Nephron progenitor cell (in vitro differentiated cells): Measurements from ENCODE around the gene TNRC6B.

Experiments used
- DNase-seq: peaks from one replicate; pipeline ENCODE4 v3.0.0; 2021
- H3K27ac Mint-ChIP-seq: 2 replicates; pipeline ENCODE4 v1.8.0; 2021; ENCODE audit warnings: mild to moderate bottlenecking, moderate library complexity, mixed read lengths
- H3K27me3 Mint-ChIP-seq: 2 replicates; pipeline ENCODE4 v1.8.0; 2021; ENCODE audit warnings: mild to moderate bottlenecking, low read depth, mixed read lengths; ENCODE audit not compliant: poor library complexity
- H3K36me3 Mint-ChIP-seq: 2 replicates; pipeline ENCODE4 v1.8.0; 2021; ENCODE audit warnings: low read depth, mixed read lengths
- H3K4me1 Mint-ChIP-seq: 2 replicates; pipeline ENCODE4 v1.8.0; 2021; ENCODE audit warnings: mixed read lengths
- H3K4me3 Mint-ChIP-seq: 2 replicates; pipeline ENCODE4 v1.8.0; 2021; ENCODE audit warnings: mild to moderate bottlenecking, moderate library complexity, mixed read lengths
- H3K9me3 Mint-ChIP-seq: 2 replicates; pipeline ENCODE4 v1.8.0; 2021; ENCODE audit warnings: mild to moderate bottlenecking, moderate library complexity, mixed read lengths
- TF ChIP-seq, protein P1 (sequence below): fragments of 200-600 bp; sonication (generic); IDR thresholded peaks from 2 replicates; pipeline ENCODE4 v1.5.0; 2021; ENCODE audit warnings: antibody characterized with exemption

TNRC6B gene

GRCh38 chr22:40361100-40361499 is 183.4 kb downstream of the TNRC6B start:
- Mint-ChIP-seq H3K9me3 (no peaks in the 10 kb centered on the region), H3K4me1 (no peaks in the 10 kb centered on the region), H3K36me3 (peaks cover 84% of the 10 kb centered on the region), H3K27me3 (peaks cover 3% of the 10 kb centered on the region), H3K4me3 (no peak overlapping the region), H3K27ac (no peak overlapping the region)
- no peak for DNase-seq
- TF ChIP-seq, protein P1, sequence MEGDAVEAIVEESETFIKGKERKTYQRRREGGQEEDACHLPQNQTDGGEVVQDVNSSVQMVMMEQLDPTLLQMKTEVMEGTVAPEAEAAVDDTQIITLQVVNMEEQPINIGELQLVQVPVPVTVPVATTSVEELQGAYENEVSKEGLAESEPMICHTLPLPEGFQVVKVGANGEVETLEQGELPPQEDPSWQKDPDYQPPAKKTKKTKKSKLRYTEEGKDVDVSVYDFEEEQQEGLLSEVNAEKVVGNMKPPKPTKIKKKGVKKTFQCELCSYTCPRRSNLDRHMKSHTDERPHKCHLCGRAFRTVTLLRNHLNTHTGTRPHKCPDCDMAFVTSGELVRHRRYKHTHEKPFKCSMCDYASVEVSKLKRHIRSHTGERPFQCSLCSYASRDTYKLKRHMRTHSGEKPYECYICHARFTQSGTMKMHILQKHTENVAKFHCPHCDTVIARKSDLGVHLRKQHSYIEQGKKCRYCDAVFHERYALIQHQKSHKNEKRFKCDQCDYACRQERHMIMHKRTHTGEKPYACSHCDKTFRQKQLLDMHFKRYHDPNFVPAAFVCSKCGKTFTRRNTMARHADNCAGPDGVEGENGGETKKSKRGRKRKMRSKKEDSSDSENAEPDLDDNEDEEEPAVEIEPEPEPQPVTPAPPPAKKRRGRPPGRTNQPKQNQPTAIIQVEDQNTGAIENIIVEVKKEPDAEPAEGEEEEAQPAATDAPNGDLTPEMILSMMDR: no peak

GRCh38 chr22:40363059-40363458 is 185.3 kb downstream of the TNRC6B start:
- H3K27me3 Mint-ChIP-seq: peaks cover 3% of the 10 kb centered on the region
- H3K4me1 Mint-ChIP-seq: no peaks in the 10 kb centered on the region

DNA sequence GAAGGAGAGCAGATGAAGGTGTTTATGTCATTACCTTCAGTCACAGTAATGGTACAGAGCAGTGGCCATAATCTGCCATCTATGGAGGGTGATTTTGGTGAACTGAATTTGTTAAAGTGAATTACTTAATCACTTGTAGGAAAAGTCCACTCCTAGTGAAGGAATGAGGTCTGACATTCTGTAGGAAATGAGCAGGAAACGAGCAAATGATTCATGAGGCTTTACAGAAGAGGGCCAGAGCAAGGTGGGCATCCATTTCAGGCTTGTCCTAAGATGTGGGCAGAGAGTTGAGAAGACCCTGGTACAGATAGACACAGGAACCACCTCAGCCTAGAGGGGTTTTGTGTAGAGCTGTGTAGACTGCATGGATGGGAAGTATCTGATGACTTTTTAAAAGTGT is 186.7 kb downstream of the TNRC6B start:
- TF ChIP-seq, protein P1: no peak
- Mint-ChIP-seq H3K27ac (peak overlapping the region; percentile 57), H3K4me1 (no peaks in the 10 kb centered on the region), H3K4me3 (no peak overlapping the region), H3K9me3 (no peaks in the 10 kb centered on the region), H3K27me3 (peaks cover 3% of the 10 kb centered on the region), H3K36me3 (peaks cover 85% of the 10 kb centered on the region)
- no peak for DNase-seq

More at GRCh38 chr22:40363059-40363458, 185.3 kb downstream of the TNRC6B start:
- no peak for DNase-seq
- TF ChIP-seq, protein P1: no peak
- Mint-ChIP-seq H3K4me3 (no peak overlapping the region), H3K36me3 (peaks cover 89% of the 10 kb centered on the region), H3K9me3 (no peaks in the 10 kb centered on the region), H3K27ac (no peak overlapping the region)

DNA sequence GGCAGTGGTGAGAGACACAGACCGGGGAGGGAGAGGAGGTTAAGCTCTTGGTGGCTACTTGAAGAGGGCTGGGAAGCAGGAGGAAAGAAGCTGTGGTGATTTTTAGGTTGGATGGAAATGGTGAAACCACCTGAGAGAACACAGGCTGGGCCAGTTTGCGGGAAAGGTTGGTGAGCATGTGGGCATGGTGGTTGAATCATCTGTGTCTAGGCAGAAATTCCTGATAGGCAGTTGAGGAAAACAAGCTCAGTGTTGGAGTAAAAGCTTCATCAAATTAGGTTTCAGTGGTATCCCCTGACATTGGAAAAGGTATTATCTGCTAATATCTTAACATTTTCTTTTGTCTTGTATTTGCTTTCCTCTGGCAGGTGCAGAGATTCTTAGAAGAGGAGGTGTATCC is 188.3 kb downstream of the TNRC6B start:
- H3K9me3 Mint-ChIP-seq: no peaks in the 10 kb centered on the region
- peaks cover 72% of the 10 kb centered on the region for H3K36me3 Mint-ChIP-seq
- TF ChIP-seq, protein P1: no peak

DNA sequence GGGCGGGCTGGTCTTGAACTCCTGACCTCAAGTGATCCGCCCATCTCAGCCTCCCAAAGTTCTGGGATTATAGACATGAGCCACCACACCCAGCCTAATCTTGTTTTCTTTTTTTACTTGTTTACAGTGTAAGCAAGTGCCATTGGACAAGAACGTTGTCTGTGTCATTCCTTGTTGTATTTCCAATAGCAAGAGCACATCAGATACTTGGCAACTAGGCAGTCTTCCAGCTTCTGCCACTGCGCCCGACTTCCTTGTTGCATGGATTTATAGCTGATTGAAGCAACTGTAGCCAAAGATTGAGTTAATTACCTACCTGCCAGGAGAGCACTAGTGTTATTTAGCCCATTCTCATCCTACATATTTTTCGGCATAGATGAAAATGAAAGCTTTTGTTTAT is 189.6 kb downstream of the TNRC6B start:
- no peak overlapping the region for H3K4me3 Mint-ChIP-seq
- peaks cover 61% of the 10 kb centered on the region for H3K36me3 Mint-ChIP-seq

More for the DNA sequence above, 188.3 kb downstream of the TNRC6B start:
- Mint-ChIP-seq H3K4me3 (no peak overlapping the region), H3K27me3 (peaks cover 3% of the 10 kb centered on the region), H3K27ac (no peak overlapping the region), H3K4me1 (peaks cover 3% of the 10 kb centered on the region)
- no peak for DNase-seq

GRCh38 chr22:40368016-40368415 is 190.3 kb downstream of the TNRC6B start:
- peak overlapping the region; percentile 91 for H3K27ac Mint-ChIP-seq
- H3K4me3 Mint-ChIP-seq: no peak overlapping the region

More for the DNA sequence above, 189.6 kb downstream of the TNRC6B start:
- TF ChIP-seq, protein P1: no peak
- H3K9me3 Mint-ChIP-seq: no peaks in the 10 kb centered on the region
- H3K27ac Mint-ChIP-seq: peak overlapping the region; percentile 4
- DNase-seq: no peak
- H3K4me1 Mint-ChIP-seq: peaks cover 10% of the 10 kb centered on the region
- H3K27me3 Mint-ChIP-seq: peaks cover 3% of the 10 kb centered on the region

More at GRCh38 chr22:40368016-40368415, 190.3 kb downstream of the TNRC6B start:
- TF ChIP-seq, protein P1: no peak
- no peak for DNase-seq
- H3K9me3 Mint-ChIP-seq: no peaks in the 10 kb centered on the region
- peaks cover 3% of the 10 kb centered on the region for H3K27me3 Mint-ChIP-seq
- peaks cover 10% of the 10 kb centered on the region for H3K4me1 Mint-ChIP-seq
- H3K36me3 Mint-ChIP-seq: peaks cover 60% of the 10 kb centered on the region
